PC-3 (cell line): Measurements from ENCODE around the gene ZNF98.

Experiments used
- EZH2 ChIP-seq: fragments of 300-600 bp; sonication (generic); IDR thresholded peaks from one replicate; pipeline ENCODE4 v1.6.1; 2017; ENCODE audit warnings: antibody characterized with exemption, mild to moderate bottlenecking, low read length; ENCODE audit not compliant: unreplicated experiment
- EZH2phosphoT487 ChIP-seq: fragments of 300-600 bp; sonication (generic); IDR thresholded peaks from 2 replicates; pipeline ENCODE4 v1.6.1; 2018; ENCODE audit warnings: mild to moderate bottlenecking, antibody characterized with exemption, low read length, borderline replicate concordance
- TF ChIP-seq, protein P1 (sequence below): fragments of 300-600 bp; sonication (generic); conservative IDR thresholded peaks from 2 replicates; pipeline ENCODE4 v1.5.1; 2017; ENCODE audit warnings: antibody characterized with exemption, low read depth, mild to moderate bottlenecking, low read length

DNA sequence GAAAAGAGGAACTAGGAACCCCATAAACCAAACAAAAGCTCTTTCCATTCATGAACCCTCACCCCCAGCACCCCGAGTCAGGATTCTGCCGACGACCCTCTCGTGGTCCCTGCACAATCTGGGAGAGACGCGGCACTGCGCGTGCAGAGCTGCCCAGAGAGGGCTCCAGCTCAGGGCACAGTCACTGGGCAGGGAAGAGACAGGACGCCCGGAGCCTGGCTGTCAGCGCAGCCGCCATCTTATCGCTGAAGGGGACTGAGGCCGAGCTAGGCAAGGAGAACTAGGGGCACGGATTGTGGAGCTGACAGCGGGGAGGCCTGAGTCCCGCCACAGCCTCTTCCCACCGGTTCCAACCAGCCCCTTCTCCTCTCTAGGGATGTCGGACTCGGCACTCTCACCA lies 349 bp downstream of the ZNF98 start:
- TF ChIP-seq, protein P1, sequence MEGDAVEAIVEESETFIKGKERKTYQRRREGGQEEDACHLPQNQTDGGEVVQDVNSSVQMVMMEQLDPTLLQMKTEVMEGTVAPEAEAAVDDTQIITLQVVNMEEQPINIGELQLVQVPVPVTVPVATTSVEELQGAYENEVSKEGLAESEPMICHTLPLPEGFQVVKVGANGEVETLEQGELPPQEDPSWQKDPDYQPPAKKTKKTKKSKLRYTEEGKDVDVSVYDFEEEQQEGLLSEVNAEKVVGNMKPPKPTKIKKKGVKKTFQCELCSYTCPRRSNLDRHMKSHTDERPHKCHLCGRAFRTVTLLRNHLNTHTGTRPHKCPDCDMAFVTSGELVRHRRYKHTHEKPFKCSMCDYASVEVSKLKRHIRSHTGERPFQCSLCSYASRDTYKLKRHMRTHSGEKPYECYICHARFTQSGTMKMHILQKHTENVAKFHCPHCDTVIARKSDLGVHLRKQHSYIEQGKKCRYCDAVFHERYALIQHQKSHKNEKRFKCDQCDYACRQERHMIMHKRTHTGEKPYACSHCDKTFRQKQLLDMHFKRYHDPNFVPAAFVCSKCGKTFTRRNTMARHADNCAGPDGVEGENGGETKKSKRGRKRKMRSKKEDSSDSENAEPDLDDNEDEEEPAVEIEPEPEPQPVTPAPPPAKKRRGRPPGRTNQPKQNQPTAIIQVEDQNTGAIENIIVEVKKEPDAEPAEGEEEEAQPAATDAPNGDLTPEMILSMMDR, result no peak
- TF ChIP-seq EZH2phosphoT487, result no peak
- TF ChIP-seq EZH2, result no peak
